IMR-90 (cell line): ENCODE results near the gene IHH. TPM values are rescaled to one million over a fixed set of nuclear protein-coding genes. Genes with fewer than 3 reads are reported as not detected.

ENCODE experiments used
- ATAC-seq: fragments of 200-7000 bp; cut with Tn5 transposase; 2 replicates; pipeline ENCODE4 v1.9.1; 2020; ENCODE audit warnings: low read depth, mild to moderate bottlenecking, moderate library complexity
- BruUV-seq: library from RNA; stranded (reverse); fragments of 400-500 nt; replicated peaks from 2 replicates; lab custom pipeline; 2021; lab: Mats Ljungman, UMichigan
- CTCF ChIA-PET: fragments of 300-600 bp; formaldehyde crosslinking; extraction: SDS; loops from one replicate; lab custom pipeline; 2021; ENCODE audit warnings: antibody characterized with exemption; lab: Yijun Ruan, JAX
- POLR2A ChIA-PET: fragments of 300-600 bp; sonication (Branson Sonifier 250); formaldehyde crosslinking; loops from one replicate; lab custom pipeline; 2022; ENCODE audit warnings: antibody characterized with exemption; ENCODE audit not compliant: unreplicated experiment; lab: Charles Lee
- DNase-seq: peaks from one replicate; pipeline ENCODE4 v3.0.0; 2013
- H2AFZ ChIP-seq: replicated peaks from 2 replicates; pipeline ENCODE3; 2013; ENCODE audit warnings: low read length, mild to moderate bottlenecking; ENCODE audit not compliant: poor library complexity
- H2AK5ac ChIP-seq: 2 replicates; pipeline ENCODE4 v1.6.1; 2013; ENCODE audit warnings: low read depth, low read length, inconsistent platforms
- H2AK9ac ChIP-seq: replicated peaks from 2 replicates; pipeline ENCODE3; 2013; ENCODE audit warnings: mild to moderate bottlenecking, low read depth, low read length, moderate library complexity; ENCODE audit not compliant: poor library complexity
- H2BK120ac ChIP-seq: 2 replicates; pipeline ENCODE4 v1.6.1; 2013; ENCODE audit warnings: low read depth, low read length, inconsistent platforms
- H2BK15ac ChIP-seq: 3 replicates; pipeline ENCODE4 v1.6.1; 2013; ENCODE audit warnings: low read depth, low read length, inconsistent platforms
- H2BK20ac ChIP-seq: 2 replicates; pipeline ENCODE4 v1.6.1; 2013; ENCODE audit warnings: low read depth, mild to moderate bottlenecking, inconsistent platforms, low read length, moderate library complexity
- H2BK5ac ChIP-seq: 2 replicates; pipeline ENCODE4 v1.6.1; 2013; ENCODE audit warnings: mild to moderate bottlenecking, low read depth, low read length, inconsistent platforms; ENCODE audit not compliant: poor library complexity, severe bottlenecking
- H3K14ac ChIP-seq: replicated peaks from 2 replicates; pipeline ENCODE4 v1.6.1; 2013; ENCODE audit warnings: low read depth, low read length, inconsistent platforms
- H3K18ac ChIP-seq: 2 replicates; pipeline ENCODE4 v1.6.1; 2013; ENCODE audit warnings: low read depth, low read length, control low read depth
- H3K23ac ChIP-seq: 2 replicates; pipeline ENCODE4 v1.6.1; 2013; ENCODE audit warnings: low read depth, low read length, inconsistent platforms
- H3K27ac ChIP-seq: 2 replicates; pipeline ENCODE4 v1.5.1; 2013; ENCODE audit warnings: mild to moderate bottlenecking, control low read depth, low read length; ENCODE audit not compliant: insufficient read depth
- H3K27me3 ChIP-seq: 2 replicates; pipeline ENCODE4 v1.6.1; 2013; ENCODE audit warnings: low read length; ENCODE audit not compliant: control insufficient read depth, insufficient read depth
- H3K36me3 ChIP-seq: 2 replicates; pipeline ENCODE4 v1.6.1; 2013; ENCODE audit warnings: low read length, mixed read lengths; ENCODE audit not compliant: control insufficient read depth, insufficient read depth
- H3K4ac ChIP-seq: 2 replicates; pipeline ENCODE4 v1.6.1; 2013; ENCODE audit warnings: low read depth, low read length, inconsistent platforms
- H3K4me1 ChIP-seq: 2 replicates; pipeline ENCODE4 v1.6.1; 2013; ENCODE audit warnings: low read length, mixed read lengths; ENCODE audit not compliant: control insufficient read depth, insufficient read depth
- H3K4me2 ChIP-seq: 2 replicates; pipeline ENCODE4 v1.6.1; 2013; ENCODE audit warnings: low read depth, mild to moderate bottlenecking, control low read depth, low read length, moderate library complexity
- H3K4me3 ChIP-seq: 2 replicates; pipeline ENCODE4 v1.5.1; 2013; ENCODE audit warnings: low read depth, mild to moderate bottlenecking, control low read depth, low read length, moderate library complexity; ENCODE audit not compliant: insufficient read depth
- H3K56ac ChIP-seq: 2 replicates; pipeline ENCODE4 v1.6.1; 2013; ENCODE audit warnings: low read length, inconsistent platforms; ENCODE audit not compliant: insufficient read depth; ENCODE audit errors: extremely low read depth
- H3K79me1 ChIP-seq, 2 experiments: 2 replicates each; pipeline ENCODE4 v1.6.1; 2013; ENCODE audit warnings: low read length in 2 of 2, inconsistent platforms in 1 of 2, low read depth in 1 of 2
- H3K9ac ChIP-seq: 2 replicates; pipeline ENCODE4 v1.6.1; 2013; ENCODE audit warnings: low read depth, low read length, control low read depth
- H3K9me1 ChIP-seq: 2 replicates; pipeline ENCODE4 v1.6.1; 2013; ENCODE audit warnings: low read length, inconsistent platforms; ENCODE audit not compliant: insufficient read depth
- H3K9me3 ChIP-seq: 2 replicates; pipeline ENCODE4 v1.6.1; 2013; ENCODE audit warnings: low read length; ENCODE audit not compliant: control insufficient read depth, insufficient read depth
- H4K20me1 ChIP-seq: 2 replicates; pipeline ENCODE4 v1.6.1; 2013; ENCODE audit warnings: low read length, inconsistent platforms; ENCODE audit not compliant: insufficient read depth
- H4K5ac ChIP-seq: 2 replicates; pipeline ENCODE4 v1.6.1; 2013; ENCODE audit warnings: mild to moderate bottlenecking, low read depth, low read length, control low read depth
- H4K8ac ChIP-seq, 2 experiments: 2 replicates each; pipeline ENCODE4 v1.6.1; 2013; ENCODE audit warnings: low read depth in 2 of 2, low read length in 2 of 2, control low read depth in 1 of 2, inconsistent platforms in 1 of 2
- H4K91ac ChIP-seq: 2 replicates; pipeline ENCODE4 v1.6.1; 2013; ENCODE audit warnings: low read depth, low read length, inconsistent platforms; ENCODE audit not compliant: insufficient read depth
- CHD1 ChIP-seq: IDR thresholded peaks from 2 replicates; pipeline ENCODE4 v1.6.1; 2012; ENCODE audit warnings: low read depth, low read length, improper control_type of control experiment
- ELK1 ChIP-seq: fragments of 150-350 bp; IDR thresholded peaks from 2 replicates; pipeline ENCODE4 v1.6.1; 2016; ENCODE audit warnings: low read depth, mild to moderate bottlenecking, low read length, moderate library complexity, borderline replicate concordance
- FOS ChIP-seq: fragments of 150-350 bp; IDR thresholded peaks from 2 replicates; pipeline ENCODE4 v1.6.1; 2016; ENCODE audit warnings: low read depth, low read length
- MAFK ChIP-seq: IDR thresholded peaks from 2 replicates; pipeline ENCODE4 v1.6.1; 2012; ENCODE audit warnings: low read depth, low read length, improper control_type of control experiment
- MAZ ChIP-seq: IDR thresholded peaks from 2 replicates; pipeline ENCODE4 v1.6.1; 2012; ENCODE audit warnings: low read depth, mild to moderate bottlenecking, low read length, improper control_type of control experiment, moderate library complexity, borderline replicate concordance
- MXI1 ChIP-seq: IDR thresholded peaks from 2 replicates; pipeline ENCODE4 v1.6.1; 2012; ENCODE audit warnings: low read depth, mild to moderate bottlenecking, low read length, moderate library complexity, borderline replicate concordance
- NFE2L2 ChIP-seq: fragments of 150-350 bp; IDR thresholded peaks from 2 replicates; pipeline ENCODE4 v1.6.1; 2016; ENCODE audit warnings: low read depth, mild to moderate bottlenecking, low read length
- dilution Hi-C: fragments of 300-500 bp; cut with HindIII; formaldehyde crosslinking; loops from one replicate; pipeline ENCODE4 v1.14.3; 2018; ENCODE audit warnings: low sequenced_read_pairs; ENCODE audit not compliant: unreplicated experiment
- in situ Hi-C: fragments of 300-500 bp; cut with MboI; formaldehyde crosslinking; loops from 3 replicates; pipeline ENCODE4 v1.14.3; 2019; ENCODE audit warnings: low sequenced_read_pairs, inconsistent platforms, mixed read lengths
- intact Hi-C: fragments of 100-400 bp; cut with micrococcal nuclease; formaldehyde crosslinking; loops from 2 replicates; pipeline ENCODE4 v1.10.0; 2022
- polyA plus RNA-seq, 3 experiments: library from polyadenylated mRNA; depleted of rRNA; stranded (reverse); fragments of >200 nt; gene quantifications; 2 replicates each; pipeline ENCODE4 v1.2.3, GENCODE V29; 2012; ENCODE audit warnings: low replicate concordance in 1 of 3
- total RNA-seq: library from RNA; depleted of rRNA; stranded (reverse); fragments of >200 nt; gene quantifications from 2 replicates; pipeline ENCODE4 v1.2.3, GENCODE V29; 2012

IHH gene
- total and polyA plus RNA-seq, 2 of the 4 experiments (the other 2 are of a cell fraction), result not detected

DNA sequence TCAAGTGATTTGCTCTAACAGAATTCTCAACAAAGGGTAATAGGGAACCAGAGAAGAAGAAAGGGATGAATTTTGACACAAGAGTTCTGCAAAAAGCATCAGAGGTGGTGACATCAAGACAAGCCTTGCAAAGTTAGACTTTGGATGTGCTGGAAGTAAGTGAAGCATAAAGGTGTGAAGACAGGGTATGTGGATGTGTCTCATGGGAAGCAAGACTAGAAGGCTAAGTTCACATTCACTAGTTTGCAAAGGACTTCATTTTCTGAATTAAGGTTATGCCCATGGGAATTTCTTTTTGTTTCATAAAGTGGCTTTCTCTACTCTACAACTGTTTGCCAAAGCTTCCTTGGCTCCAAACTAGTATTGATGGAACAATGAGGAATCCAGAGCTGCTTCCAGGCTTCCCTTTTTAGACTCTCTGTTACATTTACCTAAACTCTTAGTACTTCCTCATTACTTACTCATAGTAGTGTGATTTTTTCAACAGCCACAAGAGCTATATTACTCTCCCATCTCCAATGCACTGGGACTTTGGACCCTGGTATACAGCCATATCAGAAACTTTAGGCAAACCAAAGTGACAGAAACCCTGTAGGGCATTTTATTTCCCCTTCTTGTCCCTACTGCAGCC is 21.1 kb upstream of the IHH start:
- Histone ChIP-seq H3K23ac (no peak overlapping the region), H3K27ac (no peak overlapping the region), H3K56ac (no peak overlapping the region), H3K18ac (no peak overlapping the region), H4K8ac (no peak overlapping the region), H2AK9ac (no peak overlapping the region), H3K79me1 (no peaks in the 10 kb centered on the region), H4K5ac (no peak overlapping the region), H3K4me1 (0 out of 2 replicates have a peak, but pooled peaks cover 2% of the 10 kb centered on the region), H3K9me1 (peaks cover 4% of the 10 kb centered on the region; the same call in 1 of the 2 replicates), H4K20me1 (peaks cover 12% of the 10 kb centered on the region; the same call in 1 of the 2 replicates), H2AFZ (no peak overlapping the region), H3K4me2 (no peak overlapping the region), H2BK5ac (no peak overlapping the region), H3K27me3 (no peaks in the 10 kb centered on the region; the same call in none of the 2 replicates), H3K4ac (no peak overlapping the region), H3K9me3 (no peaks in the 10 kb centered on the region), H3K36me3 (peaks cover 7% of the 10 kb centered on the region), H2BK120ac (no peak overlapping the region), H2BK15ac (no peak overlapping the region), H2BK20ac (no peak overlapping the region), H4K91ac (no peak overlapping the region), H3K14ac (no peak overlapping the region), H2AK5ac (no peak overlapping the region), H3K9ac (no peak overlapping the region), H3K4me3 (no peak overlapping the region)
- CTCF ChIA-PET, result interaction anchor here (0.6 to 0.7 kb wide), 2 partner anchors 13 to 38 kb away, joined by 3 read pairs; no protein-coding TSS in a partner anchor
- in situ Hi-C loops, result no loop called here
- DNase-seq, result no peak
- intact Hi-C loops, result no loop called here
- dilution Hi-C loops, result no loop called here
- no peak for ATAC-seq
- BruUV-seq, result no TSS peak
- POLR2A ChIA-PET, result no interaction called here
- TF ChIP-seq CHD1, result no peak
- no peak for TF ChIP-seq MXI1
- TF ChIP-seq ELK1, result no peak
- no peak for TF ChIP-seq FOS
- no peak for TF ChIP-seq MAZ
- no peak for TF ChIP-seq MAFK
- TF ChIP-seq NFE2L2, result no peak
